Measurements from ENCODE around the gene M1AP.
A peak's percentile ranks its signal among the peaks of the same experiment; 100 is the strongest.
"Not testable (repeated sequence)": the region's sequence is repeated elsewhere in the genome, so short reads cannot be mapped to it uniquely, and the experiment has no call there.

Gene M1AP

GRCh38 chr2:74561022-74561421 is 87.1 kb downstream of the M1AP start:
- not testable (repeated sequence) for DNase-seq

DNA sequence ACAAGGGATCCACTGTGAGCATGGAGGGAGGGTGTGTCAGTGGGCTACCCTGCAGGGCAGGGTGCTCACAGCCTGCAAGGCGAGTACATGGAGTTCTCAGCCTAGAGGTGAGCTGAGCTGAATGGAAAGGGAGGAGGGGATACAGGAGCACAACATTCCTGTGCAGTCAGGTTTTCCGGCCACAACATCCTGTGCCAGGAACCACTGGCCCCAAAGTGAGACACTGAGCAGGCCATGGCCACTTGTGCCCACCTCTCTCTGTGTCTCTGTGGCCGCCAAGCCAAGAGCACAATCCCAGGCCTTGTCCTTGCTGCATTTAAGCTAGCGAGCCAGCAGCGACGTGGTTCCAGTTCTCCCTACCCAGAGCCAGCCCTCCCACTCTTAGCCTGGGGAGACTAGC is 87.5 kb downstream of the M1AP start:
- DNase-seq = peak; percentile 77

GRCh38 chr2:74559912-74560311 is 88.2 kb downstream of the M1AP start:
- DNase-seq = peak; percentile 50

GRCh38 chr2:74558284-74559230 is 89.6 kb downstream of the M1AP start:
- DNase-seq = peak; percentile 57

- peak; percentile 40 for DNase-seq
Measured at GRCh38 chr2:74556831-74557370, 91.2 kb downstream of the M1AP start.

GRCh38 chr2:74556159-74556558 is 92.0 kb downstream of the M1AP start:
- peak; percentile 60 for DNase-seq

- peak; percentile 53 for DNase-seq
Measured at GRCh38 chr2:74555610-74556103, 92.5 kb downstream of the M1AP start.

- DNase-seq = peak; percentile 86
Measured at GRCh38 chr2:74554820-74555531, 93.2 kb downstream of the M1AP start.

DNA sequence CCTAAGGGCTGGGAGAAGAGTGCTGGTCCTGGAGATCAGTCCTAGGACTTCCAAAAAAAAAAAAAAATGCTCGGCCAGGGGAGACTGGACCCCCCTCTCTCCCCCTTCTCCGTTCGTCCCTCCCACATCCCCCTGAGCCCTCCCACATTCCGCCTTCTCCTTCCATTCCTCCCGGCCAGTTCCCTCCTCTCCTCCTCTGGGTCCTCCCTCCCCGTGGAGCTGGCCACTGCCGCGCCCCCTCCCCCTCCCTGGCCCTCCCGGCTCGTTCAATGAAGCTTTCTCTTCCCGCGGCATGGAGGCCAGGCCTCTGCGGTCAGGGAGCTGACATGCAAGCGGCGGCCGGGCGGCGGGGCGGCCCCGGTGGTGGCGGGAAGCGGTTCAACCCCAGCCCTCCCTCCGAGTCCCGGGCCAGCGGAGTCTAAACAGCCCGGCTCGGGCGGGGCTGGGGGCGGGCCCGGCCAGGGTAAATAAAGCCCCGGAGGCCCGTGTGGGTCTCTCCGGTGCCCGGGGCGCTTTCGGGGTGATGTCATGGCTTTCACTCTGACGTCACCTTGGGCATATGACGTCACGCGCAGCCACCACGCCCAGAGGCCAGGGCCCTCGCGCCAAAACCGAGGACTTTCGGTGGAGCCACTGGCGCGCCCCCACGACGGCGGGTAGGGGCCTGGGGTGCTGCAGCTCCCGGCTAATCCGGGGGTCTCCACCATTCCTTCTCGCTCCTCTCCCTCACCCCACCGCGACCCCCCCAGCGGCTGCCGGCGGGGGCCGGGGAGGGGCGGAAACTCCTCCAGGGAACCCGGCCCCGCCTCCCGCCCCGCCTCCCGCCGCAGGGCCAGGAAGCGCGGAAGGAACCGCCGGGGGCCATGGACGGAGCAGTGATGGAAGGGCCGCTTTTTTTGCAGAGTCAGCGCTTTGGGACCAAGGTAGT is 94.0 kb downstream of the M1AP start, which contains the start of the genes DOK1 and LOXL3:
Gene DOK1, plus strand, starts transcription at position 829 of the 928 bp plus-strand sequence. Its CDS starts 35 bp downstream, at position 864.
Gene LOXL3, minus strand, starts transcription at position 51 of the 928 bp plus-strand sequence. CDS start 1,308 bp downstream, outside the sequence.
- peak; percentile 97 for DNase-seq

- peak; percentile 63 for DNase-seq
Measured at GRCh38 chr2:74552914-74553811, 95.0 kb downstream of the M1AP start.

- peak; percentile 48 for DNase-seq
Measured at GRCh38 chr2:74551942-74552913, 95.9 kb downstream of the M1AP start.

DNA sequence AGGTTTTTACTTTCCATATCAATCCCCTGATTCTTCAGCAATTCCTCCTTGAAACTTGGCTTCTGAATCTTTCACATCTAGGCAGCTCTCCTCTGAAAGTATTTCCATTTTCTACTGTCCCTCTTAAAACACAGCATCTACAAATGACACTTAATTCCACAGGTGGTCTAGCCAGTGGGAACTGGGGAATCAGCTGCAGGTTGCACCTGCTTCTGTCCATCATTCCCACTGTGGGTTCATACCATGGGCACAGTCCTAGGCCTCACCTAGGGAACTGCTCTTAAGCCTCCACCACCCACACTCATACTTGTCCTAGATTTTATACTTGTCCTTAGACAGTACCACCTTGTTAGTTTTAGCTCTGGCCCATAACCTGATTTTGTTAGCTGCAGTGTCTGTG is 96.6 kb downstream of the M1AP start:
- peak; percentile 24 for DNase-seq

DNA sequence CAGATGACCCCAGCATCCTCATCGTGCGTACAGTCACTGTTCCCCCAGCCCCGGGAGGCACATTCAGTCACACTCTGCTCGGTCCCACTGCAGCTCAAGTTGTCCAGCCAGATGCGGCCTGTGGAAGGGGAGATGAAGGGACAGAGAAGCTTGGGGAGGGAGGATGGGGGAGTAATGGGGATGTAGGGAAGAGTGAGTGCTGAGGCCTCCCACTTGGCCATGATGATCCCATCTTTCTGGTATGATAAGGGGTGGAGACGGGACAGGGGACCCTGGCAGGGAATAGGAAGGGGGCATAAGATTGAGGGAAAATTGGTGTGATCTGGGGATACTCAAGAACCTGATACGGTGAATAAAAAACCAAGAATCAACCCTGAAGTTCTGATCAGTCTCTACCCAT is 97.9 kb downstream of the M1AP start:
- peak; percentile 47 for DNase-seq

- DNase-seq = peak; percentile 74
Measured at GRCh38 chr2:74548900-74549826, 99.0 kb downstream of the M1AP start.

GRCh38 chr2:74548285-74548899 is 99.7 kb downstream of the M1AP start:
- DNase-seq = peak; percentile 46

DNA sequence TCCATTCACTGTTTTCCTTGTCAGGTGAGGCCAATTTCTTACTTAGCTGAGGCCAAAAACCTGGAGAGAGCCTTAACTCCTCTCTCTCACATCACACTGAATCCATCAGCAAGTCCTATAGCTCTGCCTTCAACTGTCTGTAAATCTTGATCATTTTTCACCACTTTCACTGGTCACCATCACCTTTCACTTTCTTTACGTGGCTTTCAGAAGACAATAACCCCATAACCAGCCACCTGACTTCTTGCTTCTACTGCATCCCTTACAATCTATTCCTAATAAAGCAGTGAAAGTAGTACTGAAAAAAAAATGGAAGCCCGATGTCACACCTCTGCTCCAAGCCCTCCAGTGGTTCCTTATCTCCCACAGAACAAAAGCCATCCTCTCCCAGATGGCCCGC is 102.1 kb downstream of the M1AP start:
- no peak for DNase-seq

DNA sequence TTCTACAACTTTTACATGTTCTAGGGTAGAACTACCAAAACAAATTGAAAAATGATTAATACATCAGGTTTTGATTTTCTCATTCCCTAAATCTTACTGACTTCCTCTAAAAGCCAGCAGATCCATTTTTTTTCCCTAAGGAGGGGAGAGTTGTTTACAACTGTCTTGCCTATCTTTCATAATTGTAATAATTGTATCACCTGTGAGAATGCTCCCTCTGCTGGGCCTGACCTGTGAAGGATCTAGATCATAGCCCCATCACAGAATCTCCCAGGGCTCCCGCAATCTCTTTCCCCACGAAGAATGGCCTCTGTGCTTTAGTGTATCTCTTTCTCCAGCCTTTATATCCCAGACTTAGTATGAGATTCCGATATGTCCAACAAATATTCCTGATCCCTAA is 103.5 kb downstream of the M1AP start:
- no peak for DNase-seq

DNA sequence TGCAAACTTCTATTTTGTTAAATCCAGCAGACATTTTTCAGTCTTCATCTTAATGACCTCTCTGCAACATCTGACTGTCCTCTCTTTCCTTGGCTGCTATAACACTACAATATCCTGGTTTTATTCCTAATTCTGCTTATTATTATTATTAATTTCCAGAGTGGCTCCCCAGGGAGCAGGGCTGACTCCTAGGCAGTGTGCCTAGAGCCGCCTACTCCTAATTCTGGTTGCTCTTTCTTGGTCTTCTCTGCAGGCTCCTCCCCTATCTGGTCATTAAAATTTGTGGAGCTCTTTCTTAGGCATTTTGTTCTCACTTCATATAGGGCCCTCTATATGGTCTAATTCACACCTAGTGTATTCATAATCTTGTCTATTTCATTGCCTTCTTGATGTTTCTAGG is 105.2 kb downstream of the M1AP start:
- DNase-seq = no peak
